H9 (cell line): ENCODE data around the gene RTP3. TPM values are rescaled to one million over a fixed set of nuclear protein-coding genes. Genes with fewer than 3 reads are reported as not detected.

Experiments used
- DNase-seq: peaks from one replicate; pipeline ENCODE4 v3.0.0-alpha.2; 2017
- H2AFZ ChIP-seq: one replicate; pipeline ENCODE4 v1.6.1; 2013; ENCODE audit warnings: mild to moderate bottlenecking, low read length, control low read depth, moderate library complexity
- H2AK5ac ChIP-seq: 2 replicates; pipeline ENCODE4 v1.6.1; 2013; ENCODE audit warnings: low read length, control low read depth, mixed read lengths; ENCODE audit not compliant: insufficient read length
- H2BK120ac ChIP-seq: one replicate; pipeline ENCODE4 v1.6.1; 2013; ENCODE audit warnings: low read depth, mild to moderate bottlenecking, low read length, control low read depth, inconsistent platforms; ENCODE audit not compliant: poor library complexity, severe bottlenecking
- H2BK12ac ChIP-seq: 2 replicates; pipeline ENCODE4 v1.6.1; 2013; ENCODE audit warnings: low read length, control low read depth, mixed read lengths, low read depth; ENCODE audit not compliant: insufficient read length
- H2BK15ac ChIP-seq: 2 replicates; pipeline ENCODE4 v1.6.1; 2013; ENCODE audit warnings: low read depth, low read length, control low read depth
- H2BK20ac ChIP-seq: one replicate; pipeline ENCODE4 v1.6.1; 2013; ENCODE audit warnings: low read depth, mild to moderate bottlenecking, low read length, control low read depth, inconsistent platforms; ENCODE audit not compliant: poor library complexity, severe bottlenecking
- H2BK5ac ChIP-seq: 2 replicates; pipeline ENCODE4 v1.6.1; 2013; ENCODE audit warnings: low read length, control low read depth, mixed read lengths; ENCODE audit not compliant: insufficient read length
- H3K14ac ChIP-seq: 2 replicates; pipeline ENCODE4 v1.6.1; 2013; ENCODE audit warnings: low read length, control low read depth; ENCODE audit not compliant: insufficient read depth
- H3K18ac ChIP-seq: 2 replicates; pipeline ENCODE4 v1.6.1; 2013; ENCODE audit warnings: low read depth, mild to moderate bottlenecking, mixed read lengths, low read length, control low read depth; ENCODE audit not compliant: insufficient read length
- H3K23ac ChIP-seq: 2 replicates; pipeline ENCODE4 v1.6.1; 2013; ENCODE audit warnings: low read length, control low read depth, mixed read lengths, low read depth; ENCODE audit not compliant: insufficient read length
- H3K23me2 ChIP-seq: 2 replicates; pipeline ENCODE4 v1.6.1; 2013; ENCODE audit warnings: low read depth, mild to moderate bottlenecking, mixed read lengths, low read length, control low read depth; ENCODE audit not compliant: insufficient read length, poor library complexity, severe bottlenecking
- H3K27ac ChIP-seq: 2 replicates; pipeline ENCODE4 v1.5.1; 2013; ENCODE audit warnings: low read length, control low read depth, mixed read lengths, low read depth; ENCODE audit not compliant: insufficient read length
- H3K27me3 ChIP-seq: 2 replicates; pipeline ENCODE4 v1.6.1; 2013; ENCODE audit warnings: low read length, control low read depth, inconsistent platforms; ENCODE audit not compliant: insufficient read depth
- H3K4ac ChIP-seq: 2 replicates; pipeline ENCODE4 v1.6.1; 2013; ENCODE audit warnings: low read depth, mild to moderate bottlenecking, control low read depth, inconsistent platforms, low read length, moderate library complexity
- H3K4me1 ChIP-seq: 2 replicates; pipeline ENCODE4 v1.6.1; 2013; ENCODE audit warnings: low read length, control low read depth, inconsistent platforms; ENCODE audit not compliant: insufficient read depth
- H3K4me2 ChIP-seq: 2 replicates; pipeline ENCODE4 v1.6.1; 2013; ENCODE audit warnings: low read length, control low read depth, mixed read lengths; ENCODE audit not compliant: insufficient read length, insufficient read depth
- H3K56ac ChIP-seq: 2 replicates; pipeline ENCODE4 v1.6.1; 2013; ENCODE audit warnings: low read depth, mild to moderate bottlenecking, mixed read lengths, low read length, control low read depth; ENCODE audit not compliant: insufficient read length
- H3K79me1 ChIP-seq: 2 replicates; pipeline ENCODE4 v1.6.1; 2013; ENCODE audit warnings: low read depth, mild to moderate bottlenecking, moderate library complexity, low read length, control low read depth, inconsistent platforms; ENCODE audit not compliant: insufficient read depth, poor library complexity, severe bottlenecking
- H3K79me2 ChIP-seq: 2 replicates; pipeline ENCODE4 v1.6.1; 2013; ENCODE audit warnings: low read length, control low read depth, inconsistent platforms; ENCODE audit not compliant: insufficient read depth
- H3K9ac ChIP-seq: 2 replicates; pipeline ENCODE4 v1.6.1; 2013; ENCODE audit warnings: low read length, control low read depth, mixed read lengths; ENCODE audit not compliant: insufficient read length; ENCODE audit errors: extremely low read depth
- H3K9me3 ChIP-seq: one replicate; pipeline ENCODE4 v1.6.1; 2013; ENCODE audit warnings: low read depth, low read length, inconsistent platforms; ENCODE audit not compliant: control insufficient read depth
- H3T11ph ChIP-seq: one replicate; pipeline ENCODE4 v1.6.1; 2013; ENCODE audit warnings: mild to moderate bottlenecking, low read length, control low read depth, inconsistent platforms
- H4K20me1 ChIP-seq: one replicate; pipeline ENCODE4 v1.6.1; 2013; ENCODE audit not compliant: control insufficient read depth, insufficient read length, insufficient read depth
- H4K5ac ChIP-seq: 2 replicates; pipeline ENCODE4 v1.6.1; 2013; ENCODE audit warnings: low read depth, mild to moderate bottlenecking, mixed read lengths, low read length, control low read depth; ENCODE audit not compliant: insufficient read length
- H4K8ac ChIP-seq: replicated peaks from 2 replicates; pipeline ENCODE4 v1.6.1; 2013; ENCODE audit warnings: low read length, control low read depth, mixed read lengths, low read depth; ENCODE audit not compliant: insufficient read length
- H4K91ac ChIP-seq: 2 replicates; pipeline ENCODE4 v1.6.1; 2013; ENCODE audit warnings: low read depth, mild to moderate bottlenecking, moderate library complexity, mixed read lengths, low read length, control low read depth; ENCODE audit not compliant: insufficient read length
- H3K27ac Mint-ChIP-seq, 3 experiments: 2 replicates in 2 of 3; 3 replicates in 1 of 3; pipeline ENCODE4 v1.8.0; 2020 to 2021; ENCODE audit warnings: mixed read lengths in 3 of 3, mild to moderate bottlenecking in 1 of 3, moderate library complexity in 1 of 3
- H3K27me3 Mint-ChIP-seq: 2 replicates; pipeline ENCODE4 v1.8.0; 2021; ENCODE audit warnings: low read depth, mild to moderate bottlenecking, moderate library complexity, mixed read lengths
- H3K36me3 Mint-ChIP-seq, 3 experiments: 2 replicates in 2 of 3; 3 replicates in 1 of 3; pipeline ENCODE4 v1.8.0; 2020 to 2021; ENCODE audit warnings: low read depth in 3 of 3, mixed read lengths in 3 of 3; ENCODE audit not compliant: insufficient read depth in 1 of 3
- H3K4me1 Mint-ChIP-seq, 2 experiments: 2 replicates each; pipeline ENCODE4 v1.8.0; 2020; ENCODE audit warnings: mixed read lengths in 2 of 2
- H3K4me3 Mint-ChIP-seq, 2 experiments: 2 replicates in 1 of 2; 3 replicates in 1 of 2; pipeline ENCODE4 v1.8.0; 2020 to 2021; ENCODE audit warnings: mild to moderate bottlenecking in 2 of 2, mixed read lengths in 2 of 2, moderate library complexity in 1 of 2
- H3K9me3 Mint-ChIP-seq, 2 experiments: 2 replicates in 1 of 2; 3 replicates in 1 of 2; pipeline ENCODE4 v1.8.0; 2020; ENCODE audit warnings: mild to moderate bottlenecking in 2 of 2, mixed read lengths in 2 of 2, moderate library complexity in 1 of 2
- WGBS: extraction: QIAGEN DNeasy Blood & Tissue Kit; methylation state at CpG from one replicate; pipeline ENCODE4 v1.1.7; 2013; ENCODE audit warnings: missing lambda C conversion rate, low lambda C conversion rate, mixed read lengths; ENCODE audit not compliant: insufficient read length; ENCODE audit errors: extremely low coverage; 5-methylcytosine and 5-hydroxymethylcytosine counted together
- total RNA-seq: library from RNA; stranded (reverse); gene quantifications from 2 replicates; pipeline ENCODE4 v1.2.1, GENCODE V29; 2021
- TF ChIP-seq, protein P1 (sequence below): fragments of 200-600 bp; sonication (generic); conservative IDR thresholded peaks from 3 replicates; pipeline ENCODE4 v1.8.0; 2021; ENCODE audit warnings: antibody characterized with exemption, mild to moderate bottlenecking

RTP3 gene
- total RNA-seq, 1 experiment from 2014 or later = not detected

DNA sequence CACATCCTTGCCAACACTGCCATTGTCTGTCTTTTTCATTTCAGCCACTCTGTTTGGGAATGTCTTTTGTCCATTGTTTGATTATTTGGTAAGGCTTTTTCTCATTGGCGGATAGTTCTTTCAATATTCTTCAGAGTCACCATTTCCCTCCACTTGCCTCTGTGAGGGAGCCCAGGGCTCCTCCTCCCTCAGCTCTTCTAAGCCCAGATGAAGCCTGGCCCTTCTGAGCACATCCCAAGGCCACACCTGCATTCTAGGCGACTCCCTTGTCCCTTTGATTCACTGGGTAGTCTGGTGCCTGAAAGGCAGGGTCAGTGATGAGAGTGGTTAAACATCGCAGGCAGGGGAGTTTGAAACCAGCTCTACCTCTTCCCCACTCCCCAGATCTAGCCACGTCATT, 20.6 kb upstream of the RTP3 start:
- H2BK12ac ChIP-seq = no peak overlapping the region
- no peaks in the 10 kb centered on the region; the same call in 1 of the 2 replicates for H3K27me3 ChIP-seq
- H3K23ac ChIP-seq = no peak overlapping the region
- no peak overlapping the region for H3K14ac ChIP-seq
- Mint-ChIP-seq H3K9me3 (peaks cover 10 to 12% of the 10 kb centered on the region in 2 experiments), H3K27me3 (peaks cover 17% of the 10 kb centered on the region), H3K27ac (no peak overlapping the region), H3K4me3 (no peak overlapping the region), H3K36me3 (peaks cover 4 to 14% (median 6%) of the 10 kb centered on the region in 3 experiments; a peak in 6 of 7 replicates), H3K4me1 (no peaks in the 10 kb centered on the region)
- no peaks in the 10 kb centered on the region for H3K79me2 ChIP-seq
- no peak overlapping the region for H4K91ac ChIP-seq
- no peak overlapping the region for H2AFZ ChIP-seq
- H2AK5ac ChIP-seq = no peak overlapping the region
- no peaks in the 10 kb centered on the region for H3K9me3 ChIP-seq
- H3K56ac ChIP-seq = no peak overlapping the region
- H3K4me2 ChIP-seq = no peak overlapping the region
- H3K79me1 ChIP-seq = no peaks in the 10 kb centered on the region
- no peaks in the 10 kb centered on the region for H3K23me2 ChIP-seq
- no CpG with 5 or more reads among the region's 4 CpGs for WGBS
- no peak overlapping the region for H2BK120ac ChIP-seq
- no peak overlapping the region for H4K8ac ChIP-seq
- H3T11ph ChIP-seq = no peak overlapping the region
- no peaks in the 10 kb centered on the region for H4K20me1 ChIP-seq
- no peak overlapping the region for H2BK20ac ChIP-seq
- no peak overlapping the region for H3K9ac ChIP-seq
- DNase-seq = peak; percentile 37
- no peak overlapping the region for H3K18ac ChIP-seq
- H3K4ac ChIP-seq = no peak overlapping the region
- no peaks in the 10 kb centered on the region for H3K4me1 ChIP-seq
- H2BK5ac ChIP-seq = no peak overlapping the region
- no peak overlapping the region for H4K5ac ChIP-seq
- no peak overlapping the region for H2BK15ac ChIP-seq
- no peak overlapping the region for H3K27ac ChIP-seq
- TF ChIP-seq, protein P1, sequence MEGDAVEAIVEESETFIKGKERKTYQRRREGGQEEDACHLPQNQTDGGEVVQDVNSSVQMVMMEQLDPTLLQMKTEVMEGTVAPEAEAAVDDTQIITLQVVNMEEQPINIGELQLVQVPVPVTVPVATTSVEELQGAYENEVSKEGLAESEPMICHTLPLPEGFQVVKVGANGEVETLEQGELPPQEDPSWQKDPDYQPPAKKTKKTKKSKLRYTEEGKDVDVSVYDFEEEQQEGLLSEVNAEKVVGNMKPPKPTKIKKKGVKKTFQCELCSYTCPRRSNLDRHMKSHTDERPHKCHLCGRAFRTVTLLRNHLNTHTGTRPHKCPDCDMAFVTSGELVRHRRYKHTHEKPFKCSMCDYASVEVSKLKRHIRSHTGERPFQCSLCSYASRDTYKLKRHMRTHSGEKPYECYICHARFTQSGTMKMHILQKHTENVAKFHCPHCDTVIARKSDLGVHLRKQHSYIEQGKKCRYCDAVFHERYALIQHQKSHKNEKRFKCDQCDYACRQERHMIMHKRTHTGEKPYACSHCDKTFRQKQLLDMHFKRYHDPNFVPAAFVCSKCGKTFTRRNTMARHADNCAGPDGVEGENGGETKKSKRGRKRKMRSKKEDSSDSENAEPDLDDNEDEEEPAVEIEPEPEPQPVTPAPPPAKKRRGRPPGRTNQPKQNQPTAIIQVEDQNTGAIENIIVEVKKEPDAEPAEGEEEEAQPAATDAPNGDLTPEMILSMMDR = no peak
